NT2/D1 (cell line): ENCODE results near the gene PRR7.

Source experiments
- SUZ12 ChIP-seq: IDR thresholded peaks from 2 replicates; pipeline ENCODE4 v1.6.1; 2011; ENCODE audit not compliant: insufficient read length, insufficient read depth; ENCODE audit errors: extremely low read depth
- YY1 ChIP-seq: IDR thresholded peaks from 2 replicates; pipeline ENCODE4 v1.6.1; 2011; ENCODE audit not compliant: insufficient read length, insufficient read depth
- ZNF274 ChIP-seq: IDR thresholded peaks from 2 replicates; pipeline ENCODE4 v1.6.1; 2011; ENCODE audit warnings: mild to moderate bottlenecking, low read depth, low read length

- TF ChIP-seq SUZ12: no peak
- no peak for TF ChIP-seq ZNF274
- no peak for TF ChIP-seq YY1
Observed at GRCh38 chr5:177404641-177405179, 41.9 kb upstream of the PRR7 start.
